ENCODE data around the gene JARID2. TPM values are rescaled to one million over a fixed set of nuclear protein-coding genes. Genes with fewer than 3 reads are reported as not detected.

Gene JARID2
- total and polyA plus RNA-seq, 4 donors, result 1.4 to 12.3 (median 3.4) TPM

DNA sequence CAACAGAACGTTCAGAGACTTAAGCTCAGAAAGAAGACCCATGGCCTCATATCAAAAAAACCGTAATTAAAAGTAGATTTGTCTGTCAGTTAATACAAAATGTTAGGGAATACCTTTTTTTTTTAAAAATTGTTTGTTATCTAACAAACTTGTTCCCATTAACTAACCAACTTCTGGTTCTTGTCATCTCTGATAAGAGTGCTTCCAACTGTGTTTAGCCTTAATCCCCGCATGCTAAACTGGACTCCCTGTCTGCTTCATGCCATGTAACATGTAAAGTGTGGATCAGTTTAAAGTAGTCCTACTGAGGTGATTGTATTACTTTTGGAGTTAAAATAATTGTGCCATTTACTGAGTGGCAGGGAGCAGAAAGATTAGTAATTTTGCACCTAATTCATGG is 6.3 kb downstream of the JARID2 start:
- no peak for DNase-seq (ENCODE audit: low spot score)
- Histone ChIP-seq H3K27ac (ENCODE audit: low read depth in 1 of 2, low read length in 2 of 2) (no peak overlapping the region), H3K9me3 (ENCODE audit: control insufficient read depth in 4 of 4, low read length in 3 of 4) (no peaks in the 10 kb centered on the region), H3K27me3 (ENCODE audit: control insufficient read depth in 4 of 4, insufficient read depth in 4 of 4, low read length in 3 of 4) (no peaks in the 10 kb centered on the region), H3K4me3 (ENCODE audit: low read depth in 1 of 3, low read length in 3 of 3) (no peak overlapping the region), H3K9ac (ENCODE audit: low read depth in 1 of 2, low read length in 2 of 2) (no peak overlapping the region), H3K4me1 (ENCODE audit: control insufficient read depth in 4 of 4, insufficient read depth in 4 of 4, low read length in 3 of 4) (peaks cover 6 to 34% (median 18%) of the 10 kb centered on the region in 4 donors), H3K36me3 (ENCODE audit: control insufficient read depth in 4 of 4, insufficient read depth in 3 of 4, low read depth in 1 of 4, low read length in 3 of 4) (no peaks in the 10 kb centered on the region)
- TF ChIP-seq RXRA (IDR thresholded peaks at IDR 0.05) (no peak), FOXA2 (IDR thresholded peaks at IDR 0.05) (no peak), SP1 (IDR thresholded peaks at IDR 0.05) (no peak), EGR1 (IDR thresholded peaks at IDR 0.05; ENCODE audit: low read depth in 2 of 2) (no peak), NR2F2 (IDR thresholded peaks at IDR 0.05) (no peak), GABPA (IDR thresholded peaks at IDR 0.05 in 1 of 2, conservative IDR thresholded peaks at IDR 0.05 in 1 of 2) (no peak), TAF1 (conservative IDR thresholded peaks at IDR 0.05) (no peak), JUND (IDR thresholded peaks at IDR 0.05) (no peak), FOXA1 (IDR thresholded peaks at IDR 0.05) (no peak), HNF4G (IDR thresholded peaks at IDR 0.05) (no peak)
- TF ChIP-seq, protein P1, sequence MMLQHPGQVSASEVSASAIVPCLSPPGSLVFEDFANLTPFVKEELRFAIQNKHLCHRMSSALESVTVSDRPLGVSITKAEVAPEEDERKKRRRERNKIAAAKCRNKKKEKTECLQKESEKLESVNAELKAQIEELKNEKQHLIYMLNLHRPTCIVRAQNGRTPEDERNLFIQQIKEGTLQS (IDR thresholded peaks at IDR 0.05), result no peak
- TF ChIP-seq, protein P2, sequence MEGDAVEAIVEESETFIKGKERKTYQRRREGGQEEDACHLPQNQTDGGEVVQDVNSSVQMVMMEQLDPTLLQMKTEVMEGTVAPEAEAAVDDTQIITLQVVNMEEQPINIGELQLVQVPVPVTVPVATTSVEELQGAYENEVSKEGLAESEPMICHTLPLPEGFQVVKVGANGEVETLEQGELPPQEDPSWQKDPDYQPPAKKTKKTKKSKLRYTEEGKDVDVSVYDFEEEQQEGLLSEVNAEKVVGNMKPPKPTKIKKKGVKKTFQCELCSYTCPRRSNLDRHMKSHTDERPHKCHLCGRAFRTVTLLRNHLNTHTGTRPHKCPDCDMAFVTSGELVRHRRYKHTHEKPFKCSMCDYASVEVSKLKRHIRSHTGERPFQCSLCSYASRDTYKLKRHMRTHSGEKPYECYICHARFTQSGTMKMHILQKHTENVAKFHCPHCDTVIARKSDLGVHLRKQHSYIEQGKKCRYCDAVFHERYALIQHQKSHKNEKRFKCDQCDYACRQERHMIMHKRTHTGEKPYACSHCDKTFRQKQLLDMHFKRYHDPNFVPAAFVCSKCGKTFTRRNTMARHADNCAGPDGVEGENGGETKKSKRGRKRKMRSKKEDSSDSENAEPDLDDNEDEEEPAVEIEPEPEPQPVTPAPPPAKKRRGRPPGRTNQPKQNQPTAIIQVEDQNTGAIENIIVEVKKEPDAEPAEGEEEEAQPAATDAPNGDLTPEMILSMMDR (IDR thresholded peaks at IDR 0.05; ENCODE audit: low read depth, low read length, missing input control), result no peak
- TF ChIP-seq, protein P3, sequence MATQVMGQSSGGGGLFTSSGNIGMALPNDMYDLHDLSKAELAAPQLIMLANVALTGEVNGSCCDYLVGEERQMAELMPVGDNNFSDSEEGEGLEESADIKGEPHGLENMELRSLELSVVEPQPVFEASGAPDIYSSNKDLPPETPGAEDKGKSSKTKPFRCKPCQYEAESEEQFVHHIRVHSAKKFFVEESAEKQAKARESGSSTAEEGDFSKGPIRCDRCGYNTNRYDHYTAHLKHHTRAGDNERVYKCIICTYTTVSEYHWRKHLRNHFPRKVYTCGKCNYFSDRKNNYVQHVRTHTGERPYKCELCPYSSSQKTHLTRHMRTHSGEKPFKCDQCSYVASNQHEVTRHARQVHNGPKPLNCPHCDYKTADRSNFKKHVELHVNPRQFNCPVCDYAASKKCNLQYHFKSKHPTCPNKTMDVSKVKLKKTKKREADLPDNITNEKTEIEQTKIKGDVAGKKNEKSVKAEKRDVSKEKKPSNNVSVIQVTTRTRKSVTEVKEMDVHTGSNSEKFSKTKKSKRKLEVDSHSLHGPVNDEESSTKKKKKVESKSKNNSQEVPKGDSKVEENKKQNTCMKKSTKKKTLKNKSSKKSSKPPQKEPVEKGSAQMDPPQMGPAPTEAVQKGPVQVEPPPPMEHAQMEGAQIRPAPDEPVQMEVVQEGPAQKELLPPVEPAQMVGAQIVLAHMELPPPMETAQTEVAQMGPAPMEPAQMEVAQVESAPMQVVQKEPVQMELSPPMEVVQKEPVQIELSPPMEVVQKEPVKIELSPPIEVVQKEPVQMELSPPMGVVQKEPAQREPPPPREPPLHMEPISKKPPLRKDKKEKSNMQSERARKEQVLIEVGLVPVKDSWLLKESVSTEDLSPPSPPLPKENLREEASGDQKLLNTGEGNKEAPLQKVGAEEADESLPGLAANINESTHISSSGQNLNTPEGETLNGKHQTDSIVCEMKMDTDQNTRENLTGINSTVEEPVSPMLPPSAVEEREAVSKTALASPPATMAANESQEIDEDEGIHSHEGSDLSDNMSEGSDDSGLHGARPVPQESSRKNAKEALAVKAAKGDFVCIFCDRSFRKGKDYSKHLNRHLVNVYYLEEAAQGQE (IDR thresholded peaks at IDR 0.05), result no peak
- WGBS, result 71% methylated on average over 3 of the region's 3 CpGs

DNA sequence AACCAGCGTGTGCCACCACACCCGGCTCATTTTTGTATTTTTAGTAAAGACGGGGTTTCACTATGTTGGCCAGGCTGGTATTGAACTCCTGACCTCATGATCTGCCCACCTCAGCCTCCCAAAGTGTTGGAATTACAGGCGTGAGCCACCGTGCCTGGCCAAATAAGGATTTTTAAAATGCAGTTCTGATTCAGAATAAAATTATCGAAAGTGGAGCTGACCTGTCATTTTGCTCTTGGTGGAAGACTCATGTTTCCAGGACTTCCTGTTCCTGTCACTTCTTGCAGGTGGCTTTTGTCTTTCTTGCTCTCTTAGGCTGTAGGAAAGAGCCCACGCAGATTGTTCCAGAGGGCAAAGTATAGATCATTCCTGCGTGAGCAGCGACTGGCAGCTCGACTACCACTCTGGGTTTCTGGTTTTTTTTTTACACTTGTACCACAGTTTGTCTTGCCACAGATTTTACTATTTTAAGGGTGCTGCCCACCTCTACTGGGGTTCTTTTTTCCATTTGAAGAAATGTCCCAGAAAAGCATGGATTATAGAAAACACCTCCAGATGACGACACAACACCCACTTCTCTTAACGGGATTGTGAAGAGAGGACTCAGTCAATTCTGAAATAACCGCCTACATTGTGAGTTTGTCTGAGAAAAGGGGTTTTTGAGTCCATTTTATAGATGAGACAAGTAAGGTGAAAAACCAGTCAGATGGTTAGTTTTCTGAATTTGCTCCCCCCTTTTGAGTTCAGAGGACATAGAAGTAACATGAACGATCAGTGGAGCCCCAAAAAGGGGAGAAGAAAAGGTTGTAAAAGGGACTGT is 7.5 kb downstream of the JARID2 start:
- H3K4me3 ChIP-seq (ENCODE audit: low read depth in 1 of 3, low read length in 3 of 3), result no peak overlapping the region
- H3K4me1 ChIP-seq (ENCODE audit: control insufficient read depth in 4 of 4, insufficient read depth in 4 of 4, low read length in 3 of 4), result peaks cover 4 to 29% (median 15%) of the 10 kb centered on the region in 4 donors
- TF ChIP-seq, protein P1 (IDR thresholded peaks at IDR 0.05), result no peak
- TF ChIP-seq HNF4A (conservative IDR thresholded peaks at IDR 0.05), result peak in 1 of 2 donors; percentile 16
- TF ChIP-seq SP1 (IDR thresholded peaks at IDR 0.05), result no peak
- no peaks in the 10 kb centered on the region for H3K36me3 ChIP-seq (ENCODE audit: control insufficient read depth in 4 of 4, insufficient read depth in 3 of 4, low read depth in 1 of 4, low read length in 3 of 4)
- no peaks in the 10 kb centered on the region for H3K27me3 ChIP-seq (ENCODE audit: control insufficient read depth in 4 of 4, insufficient read depth in 4 of 4, low read length in 3 of 4)
- H3K9ac ChIP-seq (ENCODE audit: low read depth in 1 of 2, low read length in 2 of 2), result no peak overlapping the region
- DNase-seq (ENCODE audit: low spot score), result no peak
- H3K27ac ChIP-seq (ENCODE audit: low read depth in 1 of 2, low read length in 2 of 2), result no peak overlapping the region
- H3K9me3 ChIP-seq (ENCODE audit: control insufficient read depth in 4 of 4, low read length in 3 of 4), result no peaks in the 10 kb centered on the region
- WGBS, result 74% methylated on average over 14 of the region's 14 CpGs

Measured in liver (tissue), 9 donors.